ENCODE measurements around the gene HMX3.

GRCh38 chr10:123175389-123176387 lies 39.9 kb downstream of the HMX3 start:
- TF ChIP-seq CTCF (IDR thresholded peaks at IDR 0.05) (no peak), POLR2A (IDR thresholded peaks at IDR 0.05) (no peak)

All from Peyer's patch (tissue), 4 donors.